PC-3 (cell line): ENCODE data around the gene SLCO3A1.

ENCODE experiments used
- EZH2 ChIP-seq: fragments of 300-600 bp; sonication (generic); IDR thresholded peaks from one replicate; pipeline ENCODE4 v1.6.1; 2017; ENCODE audit warnings: antibody characterized with exemption, mild to moderate bottlenecking, low read length; ENCODE audit not compliant: unreplicated experiment
- EZH2phosphoT487 ChIP-seq: fragments of 300-600 bp; sonication (generic); IDR thresholded peaks from 2 replicates; pipeline ENCODE4 v1.6.1; 2018; ENCODE audit warnings: mild to moderate bottlenecking, antibody characterized with exemption, low read length, borderline replicate concordance
- TF ChIP-seq, protein P1 (sequence below): fragments of 300-600 bp; sonication (generic); conservative IDR thresholded peaks from 2 replicates; pipeline ENCODE4 v1.5.1; 2017; ENCODE audit warnings: antibody characterized with exemption, low read depth, mild to moderate bottlenecking, low read length

- TF ChIP-seq, protein P1, sequence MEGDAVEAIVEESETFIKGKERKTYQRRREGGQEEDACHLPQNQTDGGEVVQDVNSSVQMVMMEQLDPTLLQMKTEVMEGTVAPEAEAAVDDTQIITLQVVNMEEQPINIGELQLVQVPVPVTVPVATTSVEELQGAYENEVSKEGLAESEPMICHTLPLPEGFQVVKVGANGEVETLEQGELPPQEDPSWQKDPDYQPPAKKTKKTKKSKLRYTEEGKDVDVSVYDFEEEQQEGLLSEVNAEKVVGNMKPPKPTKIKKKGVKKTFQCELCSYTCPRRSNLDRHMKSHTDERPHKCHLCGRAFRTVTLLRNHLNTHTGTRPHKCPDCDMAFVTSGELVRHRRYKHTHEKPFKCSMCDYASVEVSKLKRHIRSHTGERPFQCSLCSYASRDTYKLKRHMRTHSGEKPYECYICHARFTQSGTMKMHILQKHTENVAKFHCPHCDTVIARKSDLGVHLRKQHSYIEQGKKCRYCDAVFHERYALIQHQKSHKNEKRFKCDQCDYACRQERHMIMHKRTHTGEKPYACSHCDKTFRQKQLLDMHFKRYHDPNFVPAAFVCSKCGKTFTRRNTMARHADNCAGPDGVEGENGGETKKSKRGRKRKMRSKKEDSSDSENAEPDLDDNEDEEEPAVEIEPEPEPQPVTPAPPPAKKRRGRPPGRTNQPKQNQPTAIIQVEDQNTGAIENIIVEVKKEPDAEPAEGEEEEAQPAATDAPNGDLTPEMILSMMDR, result no peak
- no peak for TF ChIP-seq EZH2
- TF ChIP-seq EZH2phosphoT487, result no peak
Measured at GRCh38 chr15:91891788-91892345, 38.4 kb downstream of the SLCO3A1 start.
